Measurements from ENCODE around the gene CDK2AP2.

GRCh38 chr11:67551127-67551526 is 43.2 kb upstream of the CDK2AP2 start:
- TF ChIP-seq CTCF (IDR thresholded peaks at IDR 0.05) (no peak), SMC3 (IDR thresholded peaks at IDR 0.05) (no peak), KDM1A (IDR thresholded peaks at IDR 0.05; ENCODE audit: low read depth) (no peak), ZFP36 (IDR thresholded peaks at IDR 0.05; ENCODE audit: borderline replicate concordance, partially characterized antibody) (no peak)
